Osteoblast (primary cell): ENCODE data around the gene CSMD2. TPM values are rescaled to one million over a fixed set of nuclear protein-coding genes. Genes with fewer than 3 reads are reported as not detected.

Experiments used
- DNase-seq: peaks from one replicate; pipeline ENCODE4 v3.0.0; 2011; ENCODE audit warnings: low spot score, mixed read lengths; ENCODE audit not compliant: insufficient read length; ENCODE audit errors: missing footprints
- H2AFZ ChIP-seq: 2 replicates; pipeline ENCODE4 v1.6.0; 2011; ENCODE audit warnings: mild to moderate bottlenecking, low read length
- H3K27ac ChIP-seq: 2 replicates; pipeline ENCODE4 v1.5.1; 2011; ENCODE audit warnings: mild to moderate bottlenecking, low read depth, low read length, moderate library complexity
- H3K27me3 ChIP-seq: 2 replicates; pipeline ENCODE4 v1.6.0; 2012; ENCODE audit warnings: mild to moderate bottlenecking, control low read depth, inconsistent platforms, low read length, moderate library complexity; ENCODE audit not compliant: insufficient read depth
- H3K36me3 ChIP-seq: 2 replicates; pipeline ENCODE4 v1.5.1; 2011; ENCODE audit warnings: mild to moderate bottlenecking, low read length, control low read depth, moderate library complexity; ENCODE audit not compliant: insufficient read depth
- H3K4me1 ChIP-seq: 2 replicates; pipeline ENCODE4 v1.5.1; 2011; ENCODE audit warnings: mild to moderate bottlenecking, low read length, control low read depth, moderate library complexity; ENCODE audit not compliant: insufficient read depth
- H3K4me2 ChIP-seq: 2 replicates; pipeline ENCODE4 v1.6.0; 2011; ENCODE audit warnings: mild to moderate bottlenecking, low read length; ENCODE audit not compliant: insufficient read depth
- H3K4me3 ChIP-seq: fragments of 200-600 bp; sonication (generic); 3 replicates; pipeline ENCODE4 v1.5.1; 2012; ENCODE audit warnings: mild to moderate bottlenecking, low read length, inconsistent platforms; ENCODE audit not compliant: insufficient read depth
- H3K79me2 ChIP-seq: 2 replicates; pipeline ENCODE4 v1.6.0; 2012; ENCODE audit warnings: mild to moderate bottlenecking, low read length, control low read depth, inconsistent platforms; ENCODE audit not compliant: insufficient read depth
- H3K9me3 ChIP-seq: 2 replicates; pipeline ENCODE4 v1.5.1; 2011; ENCODE audit warnings: low read depth, low read length, control low read depth
- H4K20me1 ChIP-seq: 2 replicates; pipeline ENCODE4 v1.6.0; 2012; ENCODE audit warnings: mild to moderate bottlenecking, low read length, control low read depth; ENCODE audit not compliant: insufficient read depth
- CTCF ChIP-seq: IDR thresholded peaks from 2 replicates; pipeline ENCODE4 v1.5.1; 2011; ENCODE audit warnings: mild to moderate bottlenecking, low read depth, low read length, moderate library complexity; ENCODE audit errors: extremely low read depth
- total RNA-seq: library from RNA; depleted of rRNA; stranded (reverse); fragments of >200 nt; gene quantifications from 2 replicates; pipeline ENCODE4 v1.2.3, GENCODE V29; 2012

The CSMD2 gene
- total RNA-seq, 1 donor: 0.36 TPM

GRCh38 chr1:33970148-33970825 is 194.7 kb downstream of the CSMD2 start:
- Histone ChIP-seq H3K27me3 (no peaks in the 10 kb centered on the region), H3K4me2 (no peak overlapping the region), H3K27ac (no peak overlapping the region), H3K79me2 (no peaks in the 10 kb centered on the region), H3K36me3 (no peaks in the 10 kb centered on the region), H3K9me3 (no peaks in the 10 kb centered on the region), H4K20me1 (no peaks in the 10 kb centered on the region), H3K4me1 (no peaks in the 10 kb centered on the region), H3K4me3 (no peak overlapping the region), H2AFZ (no peak overlapping the region)
- no peak for DNase-seq
- no peak for TF ChIP-seq CTCF

GRCh38 chr1:33966346-33967141 is 198.5 kb downstream of the CSMD2 start:
- Histone ChIP-seq H3K4me3 (no peak overlapping the region), H3K4me2 (no peak overlapping the region), H3K27me3 (no peaks in the 10 kb centered on the region), H3K79me2 (no peaks in the 10 kb centered on the region), H4K20me1 (no peaks in the 10 kb centered on the region), H3K4me1 (no peaks in the 10 kb centered on the region), H3K36me3 (no peaks in the 10 kb centered on the region), H3K9me3 (no peaks in the 10 kb centered on the region), H2AFZ (no peak overlapping the region), H3K27ac (no peak overlapping the region)
- DNase-seq: no peak
- TF ChIP-seq CTCF: no peak

GRCh38 chr1:33965086-33965485 is 199.9 kb downstream of the CSMD2 start:
- Histone ChIP-seq H3K36me3 (no peaks in the 10 kb centered on the region), H3K4me2 (no peak overlapping the region), H3K4me3 (no peak overlapping the region), H3K79me2 (no peaks in the 10 kb centered on the region), H2AFZ (no peak overlapping the region), H3K27ac (no peak overlapping the region), H3K4me1 (no peaks in the 10 kb centered on the region), H3K27me3 (no peaks in the 10 kb centered on the region), H3K9me3 (no peaks in the 10 kb centered on the region), H4K20me1 (no peaks in the 10 kb centered on the region)
- no peak for DNase-seq
- TF ChIP-seq CTCF: no peak

- Histone ChIP-seq H4K20me1 (no peaks in the 10 kb centered on the region), H3K36me3 (no peaks in the 10 kb centered on the region), H3K4me3 (no peak overlapping the region), H3K27me3 (no peaks in the 10 kb centered on the region), H3K9me3 (no peaks in the 10 kb centered on the region), H2AFZ (no peak overlapping the region), H3K79me2 (no peaks in the 10 kb centered on the region), H3K27ac (no peak overlapping the region), H3K4me2 (no peak overlapping the region), H3K4me1 (no peaks in the 10 kb centered on the region)
- DNase-seq: no peak
- no peak for TF ChIP-seq CTCF
Measured at GRCh38 chr1:33962061-33962460, 203.0 kb downstream of the CSMD2 start.
